Measurements from ENCODE around the gene LACRT.
"Not testable (repeated sequence)": the region's sequence is repeated elsewhere in the genome, so short reads cannot be mapped to it uniquely, and the experiment has no call there.

The LACRT gene

GRCh38 chr12:54666008-54666407 lies 31.3 kb upstream of the LACRT start:
- no peak for DNase-seq (ENCODE audit: low spot score)
- TF ChIP-seq CTCF (IDR thresholded peaks at IDR 0.05; ENCODE audit: extremely low read depth, insufficient read depth, missing control alignments) = no peak
- in situ Hi-C loops (cut with MboI; ENCODE audit: low pct_unique_long_range_greater_than_20kb, low sequenced_read_pairs, unreplicated experiment) = no loop called here

- in situ Hi-C loops (cut with MboI; ENCODE audit: low pct_unique_long_range_greater_than_20kb, low sequenced_read_pairs, unreplicated experiment) = not testable (repeated sequence)
These were observed 30.4 kb upstream of the LACRT start for GRCh38 chr12:54665022-54665635.

DNA sequence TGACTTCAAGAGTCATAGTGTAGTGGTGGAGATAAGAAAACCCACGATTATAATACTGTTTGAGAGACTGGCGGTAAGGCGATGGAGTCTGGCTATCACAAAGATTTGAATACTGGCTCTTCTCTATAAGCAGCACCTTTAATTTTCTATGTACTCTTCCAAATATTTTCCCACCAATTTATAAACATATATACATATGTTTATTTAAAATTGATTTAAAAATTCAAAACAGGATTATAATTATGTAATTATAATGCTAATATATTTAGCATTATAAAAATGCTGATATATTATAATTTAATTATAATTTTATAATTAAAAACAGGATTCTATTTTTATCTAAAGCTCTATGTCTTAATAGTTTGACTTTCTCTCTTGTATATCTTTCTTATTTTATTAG lies 28.9 kb upstream of the LACRT start:
- DNase-seq (ENCODE audit: low spot score) = no peak
- in situ Hi-C loops (cut with MboI; ENCODE audit: low pct_unique_long_range_greater_than_20kb, low sequenced_read_pairs, unreplicated experiment) = no loop called here
- TF ChIP-seq CTCF (IDR thresholded peaks at IDR 0.05; ENCODE audit: extremely low read depth, insufficient read depth, missing control alignments) = no peak

More at GRCh38 chr12:54665022-54665635, 30.4 kb upstream of the LACRT start:
- DNase-seq (ENCODE audit: low spot score) = not testable (repeated sequence)

GRCh38 chr12:54662026-54662425 lies 27.3 kb upstream of the LACRT start:
- no peak for TF ChIP-seq CTCF (IDR thresholded peaks at IDR 0.05; ENCODE audit: extremely low read depth, insufficient read depth, missing control alignments)
- in situ Hi-C loops (cut with MboI; ENCODE audit: low pct_unique_long_range_greater_than_20kb, low sequenced_read_pairs, unreplicated experiment) = no loop called here
- DNase-seq (ENCODE audit: low spot score) = no peak

GRCh38 chr12:54661048-54661447 lies 26.4 kb upstream of the LACRT start:
- no peak for DNase-seq (ENCODE audit: low spot score)
- in situ Hi-C loops (cut with MboI; ENCODE audit: low pct_unique_long_range_greater_than_20kb, low sequenced_read_pairs, unreplicated experiment) = no loop called here
- TF ChIP-seq CTCF (IDR thresholded peaks at IDR 0.05; ENCODE audit: extremely low read depth, insufficient read depth, missing control alignments) = no peak

DNA sequence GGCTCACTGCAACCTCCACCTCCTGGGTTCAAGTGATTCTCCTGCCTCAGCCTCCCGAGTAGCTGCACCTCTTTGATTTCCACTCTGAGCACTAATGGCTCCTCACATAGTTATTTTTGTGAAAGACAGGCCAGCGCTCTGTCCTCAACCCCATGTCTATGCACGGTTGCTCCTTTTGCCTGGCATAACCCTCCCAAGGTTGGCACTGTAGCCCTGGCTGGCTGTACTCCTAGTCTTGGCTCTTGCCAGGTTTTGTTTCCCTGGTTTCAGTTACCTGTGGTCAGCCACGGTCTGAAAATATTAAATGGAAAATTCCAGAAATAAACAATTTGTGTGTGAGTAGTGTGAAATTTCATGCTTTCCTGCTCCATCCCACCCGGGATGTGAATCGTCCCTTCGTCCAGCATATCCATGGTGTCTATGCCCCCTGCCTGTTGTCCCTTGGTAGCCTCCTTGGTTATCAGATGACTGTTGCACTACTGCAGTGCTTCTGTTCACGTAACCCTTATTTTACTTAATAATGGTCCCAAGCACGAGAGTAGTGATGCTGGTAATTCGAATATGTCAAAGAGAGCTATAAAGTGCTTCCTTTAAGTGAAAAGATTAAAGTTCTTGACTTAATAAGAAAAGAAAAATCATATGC lies 25.7 kb upstream of the LACRT start:
- in situ Hi-C loops (cut with MboI; ENCODE audit: low pct_unique_long_range_greater_than_20kb, low sequenced_read_pairs, unreplicated experiment) = no loop called here
- no peak for TF ChIP-seq CTCF (IDR thresholded peaks at IDR 0.05; ENCODE audit: extremely low read depth, insufficient read depth, missing control alignments)
- no peak for DNase-seq (ENCODE audit: low spot score)

Data from GM13977 (cell line).